Hepatocyte (in vitro differentiated cells): ENCODE results near the gene TP63. TPM values are rescaled to one million over a fixed set of nuclear protein-coding genes. Genes with fewer than 3 reads are reported as not detected.

ENCODE experiments used
- DNase-seq: peaks from one replicate; pipeline ENCODE4 v3.0.0-alpha.2; 2016; ENCODE audit warnings: low spot score
- H2AFZ ChIP-seq: fragments of 200-600 bp; sonication (generic); 2 replicates; pipeline ENCODE4 v1.6.0; 2016; ENCODE audit warnings: antibody characterized with exemption, mild to moderate bottlenecking
- H3K27ac ChIP-seq: fragments of 200-600 bp; sonication (generic); 2 replicates; pipeline ENCODE4 v1.5.1; 2016; ENCODE audit warnings: mild to moderate bottlenecking
- H3K27me3 ChIP-seq: fragments of 200-600 bp; sonication (generic); 2 replicates; pipeline ENCODE4 v1.6.1; 2016
- H3K36me3 ChIP-seq: fragments of 200-600 bp; sonication (generic); replicated peaks from 2 replicates; pipeline ENCODE4 v1.5.1; 2016; ENCODE audit warnings: low read depth; ENCODE audit not compliant: insufficient read depth
- H3K4me1 ChIP-seq: fragments of 200-600 bp; sonication (generic); 2 replicates; pipeline ENCODE4 v1.5.1; 2016; ENCODE audit warnings: mild to moderate bottlenecking, moderate library complexity; ENCODE audit not compliant: insufficient read depth
- H3K4me2 ChIP-seq: fragments of 200-600 bp; sonication (generic); 2 replicates; pipeline ENCODE4 v1.6.0; 2016
- H3K4me3 ChIP-seq: fragments of 200-600 bp; sonication (generic); 2 replicates; pipeline ENCODE4 v1.5.1; 2016; ENCODE audit warnings: mild to moderate bottlenecking
- H3K79me2 ChIP-seq: fragments of 200-600 bp; sonication (generic); 2 replicates; pipeline ENCODE4 v1.6.0; 2017; ENCODE audit warnings: mild to moderate bottlenecking
- H3K9me2 ChIP-seq: fragments of 200-600 bp; sonication (generic); replicated peaks from 2 replicates; pipeline ENCODE4 v1.6.0; 2017; ENCODE audit warnings: mild to moderate bottlenecking; ENCODE audit not compliant: insufficient read depth
- H3K9me3 ChIP-seq: fragments of 200-600 bp; sonication (generic); 2 replicates; pipeline ENCODE4 v1.5.1; 2016; ENCODE audit warnings: low read depth, mild to moderate bottlenecking
- H4K20me1 ChIP-seq: fragments of 200-600 bp; sonication (generic); 2 replicates; pipeline ENCODE4 v1.6.0; 2016; ENCODE audit warnings: mild to moderate bottlenecking; ENCODE audit not compliant: insufficient read depth, poor library complexity, severe bottlenecking
- EZH2 ChIP-seq: fragments of 200-600 bp; sonication (generic); IDR thresholded peaks from 2 replicates; pipeline ENCODE4 v1.6.1; 2016; ENCODE audit warnings: antibody characterized with exemption, mild to moderate bottlenecking, borderline replicate concordance
- EZH2phosphoT487 ChIP-seq: fragments of 200-600 bp; sonication (generic); IDR thresholded peaks from one replicate; pipeline ENCODE4 v1.6.1; 2018; ENCODE audit warnings: antibody characterized with exemption, mild to moderate bottlenecking, low read depth, moderate library complexity; ENCODE audit not compliant: unreplicated experiment, severe bottlenecking
- WGBS: methylation state at CpG from one replicate; pipeline ENCODE4 v1.1.6; 2016; ENCODE audit warnings: low lambda C conversion rate; ENCODE audit errors: missing lambda C conversion rate; 5-methylcytosine and 5-hydroxymethylcytosine counted together
- polyA plus RNA-seq: library from polyadenylated mRNA; unstranded; fragments of >200 nt; fragmentation: Nextera tagmentation; extraction: Ambion mirVana; gene quantifications from 2 replicates; pipeline ENCODE4 v1.2.1, GENCODE V29; 2016
- total RNA-seq: library from RNA; depleted of rRNA; stranded (reverse); fragments of >200 nt; gene quantifications from 2 replicates; pipeline ENCODE4 v1.2.3, GENCODE V29; 2014
- TF ChIP-seq, protein P1 (sequence below): fragments of 200-600 bp; sonication (generic); IDR thresholded peaks from 2 replicates; pipeline ENCODE4 v1.5.1; 2016; ENCODE audit warnings: antibody characterized with exemption, mild to moderate bottlenecking; ENCODE audit not compliant: poor library complexity

The TP63 gene
- total and polyA plus RNA-seq, 2 experiments from 2014 or later, result 1.9 to 2.4 TPM

DNA sequence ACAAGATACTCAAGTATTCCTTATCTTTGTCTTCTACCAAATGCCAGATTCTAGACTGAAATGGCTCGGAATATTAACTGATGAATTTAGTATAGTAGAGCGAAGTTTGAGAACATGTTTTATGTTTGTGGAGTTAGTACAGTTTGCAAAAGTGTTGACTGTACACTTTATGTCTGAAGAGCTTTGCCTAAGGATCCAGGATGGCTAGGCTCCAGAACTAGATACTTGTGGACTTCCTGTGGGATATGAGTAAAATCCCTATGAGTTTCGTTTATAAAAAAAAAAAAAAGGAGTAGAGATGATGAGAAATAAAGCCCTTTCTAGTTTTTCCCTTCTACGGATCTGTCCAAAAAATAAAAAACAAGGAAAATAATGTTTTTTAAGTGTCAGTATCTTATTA lies 96.7 kb downstream of the TP63 start:
- no peaks in the 10 kb centered on the region for H3K27me3 ChIP-seq
- no peak overlapping the region for H3K4me2 ChIP-seq
- DNase-seq, result no peak
- no peak overlapping the region for H3K4me3 ChIP-seq
- H3K36me3 ChIP-seq, result no peaks in the 10 kb centered on the region
- no peak overlapping the region for H3K27ac ChIP-seq
- H4K20me1 ChIP-seq, result no peaks in the 10 kb centered on the region
- 87% methylated on average over 4 of the region's 4 CpGs for WGBS
- H3K9me2 ChIP-seq, result no peaks in the 10 kb centered on the region
- TF ChIP-seq EZH2, result no peak
- TF ChIP-seq EZH2phosphoT487, result no peak
- TF ChIP-seq, protein P1, sequence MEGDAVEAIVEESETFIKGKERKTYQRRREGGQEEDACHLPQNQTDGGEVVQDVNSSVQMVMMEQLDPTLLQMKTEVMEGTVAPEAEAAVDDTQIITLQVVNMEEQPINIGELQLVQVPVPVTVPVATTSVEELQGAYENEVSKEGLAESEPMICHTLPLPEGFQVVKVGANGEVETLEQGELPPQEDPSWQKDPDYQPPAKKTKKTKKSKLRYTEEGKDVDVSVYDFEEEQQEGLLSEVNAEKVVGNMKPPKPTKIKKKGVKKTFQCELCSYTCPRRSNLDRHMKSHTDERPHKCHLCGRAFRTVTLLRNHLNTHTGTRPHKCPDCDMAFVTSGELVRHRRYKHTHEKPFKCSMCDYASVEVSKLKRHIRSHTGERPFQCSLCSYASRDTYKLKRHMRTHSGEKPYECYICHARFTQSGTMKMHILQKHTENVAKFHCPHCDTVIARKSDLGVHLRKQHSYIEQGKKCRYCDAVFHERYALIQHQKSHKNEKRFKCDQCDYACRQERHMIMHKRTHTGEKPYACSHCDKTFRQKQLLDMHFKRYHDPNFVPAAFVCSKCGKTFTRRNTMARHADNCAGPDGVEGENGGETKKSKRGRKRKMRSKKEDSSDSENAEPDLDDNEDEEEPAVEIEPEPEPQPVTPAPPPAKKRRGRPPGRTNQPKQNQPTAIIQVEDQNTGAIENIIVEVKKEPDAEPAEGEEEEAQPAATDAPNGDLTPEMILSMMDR, result no peak
- H3K79me2 ChIP-seq, result no peaks in the 10 kb centered on the region
- no peaks in the 10 kb centered on the region for H3K9me3 ChIP-seq
- H3K4me1 ChIP-seq, result no peaks in the 10 kb centered on the region
- no peak overlapping the region for H2AFZ ChIP-seq

DNA sequence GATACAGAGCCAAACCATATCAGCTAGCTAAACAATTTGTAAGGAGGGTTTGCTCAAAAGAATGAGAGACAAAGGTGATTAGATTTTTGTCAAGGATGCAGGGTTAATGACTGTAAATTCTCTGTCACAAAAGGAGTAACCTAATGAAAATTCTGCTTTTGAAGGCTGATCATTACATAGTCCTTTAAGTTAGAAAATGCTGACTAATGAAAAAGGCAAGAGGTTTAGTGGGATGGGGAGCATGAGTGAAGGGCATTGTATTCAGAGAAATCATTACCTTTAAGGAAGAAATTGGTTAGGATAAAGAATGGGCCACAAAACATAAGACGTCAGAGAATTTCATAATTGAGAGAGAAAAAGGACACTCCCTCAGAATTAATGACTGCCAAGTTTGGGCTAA lies 97.7 kb downstream of the TP63 start:
- H3K9me2 ChIP-seq, result no peaks in the 10 kb centered on the region
- no peaks in the 10 kb centered on the region for H3K79me2 ChIP-seq
- no peak overlapping the region for H2AFZ ChIP-seq
- no peak overlapping the region for H3K27ac ChIP-seq
- TF ChIP-seq EZH2 (no peak), EZH2phosphoT487 (no peak)
- TF ChIP-seq, protein P1, result no peak
- no peak overlapping the region for H3K4me3 ChIP-seq
- no peaks in the 10 kb centered on the region for H3K9me3 ChIP-seq
- H3K4me1 ChIP-seq, result no peaks in the 10 kb centered on the region
- 90% methylated on average over 1 of the region's 1 CpG for WGBS
- H3K27me3 ChIP-seq, result no peaks in the 10 kb centered on the region
- H4K20me1 ChIP-seq, result no peaks in the 10 kb centered on the region
- H3K4me2 ChIP-seq, result no peak overlapping the region
- no peak for DNase-seq
- H3K36me3 ChIP-seq, result no peaks in the 10 kb centered on the region

DNA sequence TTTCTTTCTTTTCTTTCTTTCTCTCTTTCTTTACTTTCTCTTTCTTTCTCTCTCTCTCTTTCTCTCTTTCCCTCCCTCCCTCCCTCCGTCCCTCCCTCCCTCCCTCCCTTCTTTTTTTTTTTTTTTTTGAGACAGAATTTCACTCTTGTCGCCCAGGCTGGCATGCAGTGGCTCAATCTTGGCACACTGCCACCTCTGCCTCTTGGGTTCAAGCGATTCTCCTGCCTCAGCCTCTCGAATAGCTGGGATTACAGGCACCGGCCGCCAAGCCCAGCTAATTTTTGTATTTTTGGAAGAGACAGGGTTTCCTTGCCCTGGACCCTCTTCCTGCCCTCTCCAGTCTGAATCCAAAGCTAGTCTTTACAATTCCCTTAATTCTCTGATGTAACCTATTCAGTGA lies 102.9 kb downstream of the TP63 start:
- no peak for DNase-seq
- Histone ChIP-seq H3K4me3 (no peak overlapping the region), H3K27me3 (no peaks in the 10 kb centered on the region), H3K9me2 (no peaks in the 10 kb centered on the region), H3K27ac (no peak overlapping the region), H3K4me1 (no peaks in the 10 kb centered on the region), H3K4me2 (no peak overlapping the region), H2AFZ (no peak overlapping the region), H4K20me1 (no peaks in the 10 kb centered on the region), H3K9me3 (no peaks in the 10 kb centered on the region), H3K36me3 (no peaks in the 10 kb centered on the region), H3K79me2 (no peaks in the 10 kb centered on the region)
- TF ChIP-seq EZH2phosphoT487, result no peak
- no peak for TF ChIP-seq EZH2
- TF ChIP-seq, protein P1, result no peak
- WGBS, result 91% methylated on average over 4 of the region's 6 CpGs

DNA sequence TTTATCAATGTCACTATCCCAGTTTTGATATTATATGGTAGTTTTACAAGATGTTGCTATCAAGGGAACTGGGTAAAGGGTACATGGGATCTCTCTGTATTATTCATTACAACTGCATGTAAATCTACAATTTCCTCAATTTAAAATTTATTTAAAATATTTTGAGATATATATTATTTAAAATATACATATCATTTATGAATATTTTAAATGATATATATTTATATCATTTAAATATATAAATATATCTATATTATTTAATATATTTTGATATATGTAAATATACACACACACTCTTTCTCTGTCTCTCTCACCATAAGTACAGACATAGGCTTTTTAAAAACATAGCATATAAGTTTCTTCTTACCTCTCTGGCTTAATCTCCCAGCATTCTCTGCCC lies 104.7 kb downstream of the TP63 start:
- H3K9me3 ChIP-seq, result no peaks in the 10 kb centered on the region
- H3K4me1 ChIP-seq, result no peaks in the 10 kb centered on the region
- no peak for DNase-seq
- H3K79me2 ChIP-seq, result no peaks in the 10 kb centered on the region
- H3K36me3 ChIP-seq, result no peaks in the 10 kb centered on the region
- H3K9me2 ChIP-seq, result no peaks in the 10 kb centered on the region
- no peak overlapping the region for H3K4me3 ChIP-seq
- H3K27me3 ChIP-seq, result no peaks in the 10 kb centered on the region
- H4K20me1 ChIP-seq, result no peaks in the 10 kb centered on the region
- H3K27ac ChIP-seq, result no peak overlapping the region
- TF ChIP-seq, protein P1, result no peak
- TF ChIP-seq EZH2phosphoT487 (no peak), EZH2 (no peak)
- no peak overlapping the region for H3K4me2 ChIP-seq
- H2AFZ ChIP-seq, result no peak overlapping the region
